ENCODE data around the gene NAALADL2.

GRCh38 chr3:175336406-175337133 lies 477.4 kb downstream of the NAALADL2 start:
- no peak for TF ChIP-seq ZNF12 (CRISPR knock-in tag; IDR thresholded peaks at IDR 0.05)
- TF ChIP-seq EZH2 (conservative IDR thresholded peaks at IDR 0.05; ENCODE audit: low read depth, low read length), result no peak
- TF ChIP-seq TERF1 (CRISPR knock-in tag; IDR thresholded peaks at IDR 0.05), result no peak
- TF ChIP-seq MYPOP (CRISPR knock-in tag; IDR thresholded peaks at IDR 0.05), result no peak
- TF ChIP-seq ETV5 (CRISPR knock-in tag; IDR thresholded peaks at IDR 0.05; ENCODE audit: borderline replicate concordance), result no peak
- TF ChIP-seq CTCF (CRISPR knock-in tag; IDR thresholded peaks at IDR 0.05), result no peak
